Common myeloid progenitor, CD34-positive (primary cell): Measurements from ENCODE around the gene AXDND1.
"Not testable (repeated sequence)": the region's sequence is repeated elsewhere in the genome, so short reads cannot be mapped to it uniquely, and the experiment has no call there.

Experiments
- CTCF ChIA-PET: fragments of 350-600 bp; sonication (Branson Sonifier 250); formaldehyde crosslinking; loops from one replicate; lab custom pipeline; 2021; ENCODE audit warnings: antibody characterized with exemption; lab: Charles Lee
- POLR2A ChIA-PET: fragments of 350-600 bp; sonication (Branson Sonifier 250); formaldehyde crosslinking; loops from one replicate; lab custom pipeline; 2021; ENCODE audit warnings: antibody characterized with exemption; lab: Charles Lee
- DNase-seq, 3 donors: peaks; one replicate each; pipeline versions ENCODE4 v3.0.0 to v3.0.0-alpha.2; 2013
- H3K27ac ChIP-seq, 2 experiments: 1 replicate in 1 of 2; 2 replicates in 1 of 2; pipeline ENCODE4 v1.7.0; 2013; ENCODE audit warnings: inconsistent platforms in 2 of 2, low read length in 2 of 2, mild to moderate bottlenecking in 2 of 2, low read depth in 1 of 2, moderate library complexity in 1 of 2; ENCODE audit not compliant: severe bottlenecking in 2 of 2, insufficient read depth in 1 of 2, poor library complexity in 1 of 2
- H3K27me3 ChIP-seq, 5 experiments: replicated peaks in 2 of 5; 1 replicate in 3 of 5; 2 replicates in 2 of 5; pipeline versions ENCODE4 v1.6.1 to v1.7.0; 2013; ENCODE audit warnings: low read length in 4 of 5, mild to moderate bottlenecking in 2 of 5, moderate library complexity in 2 of 5, inconsistent platforms in 1 of 5; ENCODE audit not compliant: insufficient read depth in 5 of 5, control insufficient read depth in 4 of 5
- H3K36me3 ChIP-seq, 4 experiments: 1 replicate in 2 of 4; 2 replicates in 2 of 4; pipeline versions ENCODE4 v1.6.1 to v1.7.0; 2013; ENCODE audit warnings: low read length in 3 of 4, control low read depth in 1 of 4, mild to moderate bottlenecking in 1 of 4; ENCODE audit not compliant: control insufficient read depth in 4 of 4, insufficient read depth in 4 of 4
- H3K4me1 ChIP-seq, 4 experiments: 1 replicate in 3 of 4; 2 replicates in 1 of 4; pipeline versions ENCODE4 v1.6.1 to v1.7.1; 2013; ENCODE audit warnings: low read length in 3 of 4, mild to moderate bottlenecking in 3 of 4, control low read depth in 1 of 4, inconsistent platforms in 1 of 4, moderate library complexity in 1 of 4; ENCODE audit not compliant: control insufficient read depth in 4 of 4, insufficient read depth in 4 of 4; ENCODE audit errors: control extremely low read depth in 1 of 4
- H3K4me3 ChIP-seq, 7 experiments: 1 replicate in 4 of 7; 2 replicates in 3 of 7; pipeline versions ENCODE4 v1.5.1 to v1.7.0; 2013; ENCODE audit warnings: mild to moderate bottlenecking in 7 of 7, low read length in 6 of 7, moderate library complexity in 6 of 7, inconsistent platforms in 2 of 7, low read depth in 2 of 7, control low read depth in 1 of 7; ENCODE audit not compliant: insufficient read depth in 4 of 7, control insufficient read depth in 1 of 7; ENCODE audit errors: extremely low read depth in 1 of 7
- H3K9me3 ChIP-seq, 5 experiments: 1 replicate in 4 of 5; 2 replicates in 1 of 5; pipeline versions ENCODE4 v1.6.1 to v1.7.1; 2013; ENCODE audit warnings: low read length in 4 of 5, mild to moderate bottlenecking in 2 of 5, inconsistent platforms in 1 of 5, low read depth in 1 of 5, moderate library complexity in 1 of 5; ENCODE audit not compliant: control insufficient read depth in 4 of 5, insufficient read depth in 2 of 5; ENCODE audit errors: control extremely low read depth in 1 of 5
- WGBS: methylation state at CpG from one replicate; pipeline ENCODE4 v1.1.5; 2013; ENCODE audit not compliant: insufficient coverage; 5-methylcytosine and 5-hydroxymethylcytosine counted together

The AXDND1 gene

GRCh38 chr1:179393721-179394120 lies 27.9 kb downstream of the AXDND1 start:
- DNase-seq: no peak
- Histone ChIP-seq H3K27ac (no peak overlapping the region), H3K4me3 (no peak overlapping the region), H3K36me3 (no peaks in the 10 kb centered on the region), H3K27me3 (no peaks in the 10 kb centered on the region), H3K4me1 (no peaks in the 10 kb centered on the region), H3K9me3 (peaks cover 0 to 6% (median 3%) of the 10 kb centered on the region in 5 experiments)
- 100% methylated on average over 1 of the region's 3 CpGs for WGBS
- CTCF ChIA-PET: no interaction called here
- POLR2A ChIA-PET: interaction anchor here (0.7 kb wide), 1 partner anchor 1800 kb away, joined by 3 read pairs; no protein-coding TSS in a partner anchor

GRCh38 chr1:179399399-179399798 lies 33.6 kb downstream of the AXDND1 start:
- H3K9me3 ChIP-seq, POLR2A ChIA-PET, DNase-seq, H3K4me3 ChIP-seq, CTCF ChIA-PET, H3K27ac ChIP-seq, H3K4me1 ChIP-seq, H3K36me3 ChIP-seq, H3K27me3 ChIP-seq: not testable (repeated sequence)
- 67% methylated on average over 1 of the region's 2 CpGs for WGBS

GRCh38 chr1:179417760-179418159 lies 52.0 kb downstream of the AXDND1 start:
- CTCF ChIA-PET, H3K27me3 ChIP-seq, H3K36me3 ChIP-seq, H3K9me3 ChIP-seq, DNase-seq, POLR2A ChIA-PET, H3K4me3 ChIP-seq, H3K27ac ChIP-seq, H3K4me1 ChIP-seq: not testable (repeated sequence)
- WGBS: no CpG with 5 or more reads among the region's 3 CpGs

GRCh38 chr1:179418706-179419105 lies 52.9 kb downstream of the AXDND1 start:
- POLR2A ChIA-PET, H3K9me3 ChIP-seq, H3K27ac ChIP-seq, CTCF ChIA-PET, H3K27me3 ChIP-seq, H3K4me1 ChIP-seq, H3K4me3 ChIP-seq, DNase-seq, H3K36me3 ChIP-seq: not testable (repeated sequence)
- 98% methylated on average over 9 of the region's 32 CpGs for WGBS

GRCh38 chr1:179424610-179425009 lies 58.8 kb downstream of the AXDND1 start:
- H3K27me3 ChIP-seq: no peaks in the 10 kb centered on the region
- no peak for DNase-seq

GRCh38 chr1:179425186-179425585 lies 59.4 kb downstream of the AXDND1 start:
- Histone ChIP-seq H3K4me3 (no peak overlapping the region), H3K4me1 (no peaks in the 10 kb centered on the region), H3K27ac (no peak overlapping the region), H3K27me3 (no peaks in the 10 kb centered on the region), H3K36me3 (no peaks in the 10 kb centered on the region), H3K9me3 (peaks cover 0 to 10% (median 5%) of the 10 kb centered on the region in 5 experiments)
- CTCF ChIA-PET: no interaction called here
- POLR2A ChIA-PET: no interaction called here
- no peak for DNase-seq

More at GRCh38 chr1:179424610-179425009, 58.8 kb downstream of the AXDND1 start:
- Histone ChIP-seq H3K27ac (no peak overlapping the region), H3K9me3 (peaks cover 0 to 10% (median 5%) of the 10 kb centered on the region in 5 experiments), H3K4me3 (no peak overlapping the region), H3K4me1 (no peaks in the 10 kb centered on the region), H3K36me3 (no peaks in the 10 kb centered on the region)
- CTCF ChIA-PET: no interaction called here
- POLR2A ChIA-PET: no interaction called here
- WGBS: 100% methylated on average over 2 of the region's 2 CpGs

- ChIA-PET POLR2A (no interaction called here), CTCF (no interaction called here)
- Histone ChIP-seq H3K27ac (no peak overlapping the region), H3K36me3 (no peaks in the 10 kb centered on the region), H3K4me1 (no peaks in the 10 kb centered on the region), H3K9me3 (peaks cover 0 to 2% (median 0%) of the 10 kb centered on the region in 5 experiments), H3K4me3 (no peak overlapping the region), H3K27me3 (no peaks in the 10 kb centered on the region)
- WGBS: 88% methylated on average over 5 of the region's 7 CpGs
- DNase-seq: no peak
Measured at GRCh38 chr1:179437171-179437570, 71.4 kb downstream of the AXDND1 start.
